Mucosa of descending colon (tissue), 3 donors: ENCODE results near the gene PKHD1. TPM values are rescaled to one million over a fixed set of nuclear protein-coding genes. Genes with fewer than 3 reads are reported as not detected.
A peak's percentile ranks its signal among the peaks of the same experiment; 100 is the strongest.
"Not testable (repeated sequence)": the region's sequence is repeated elsewhere in the genome, so short reads cannot be mapped to it uniquely, and the experiment has no call there.

Source experiments
- ATAC-seq: fragments of 200-7000 bp; cut with Tn5 transposase; one replicate; pipeline ENCODE4 v1.9.1; 2020; ENCODE audit warnings: mild to moderate bottlenecking, moderate library complexity
- DNase-seq, 3 donors: peaks; one replicate each; pipeline ENCODE4 v3.0.0-alpha.2; 2020
- H3K36me3 ChIP-seq: fragments of 200-600 bp; one replicate; pipeline ENCODE4 v1.8.0; 2021; ENCODE audit warnings: low read depth, mild to moderate bottlenecking
- H3K4me1 ChIP-seq: fragments of 200-600 bp; one replicate; pipeline ENCODE4 v1.8.0; 2021; ENCODE audit warnings: low read depth, mild to moderate bottlenecking
- H3K4me3 ChIP-seq: fragments of 200-600 bp; one replicate; pipeline ENCODE4 v1.8.0; 2021; ENCODE audit warnings: mild to moderate bottlenecking
- H3K9me3 ChIP-seq: fragments of 200-600 bp; one replicate; pipeline ENCODE4 v1.8.0; 2021; ENCODE audit warnings: mild to moderate bottlenecking
- intact Hi-C, 2 donors: fragments of 100-400 bp; cut with DNase I in 1 of 2; cut with micrococcal nuclease in 1 of 2; formaldehyde crosslinking; loops; one replicate each; pipeline versions ENCODE4 v1.11.0 to v1.11.1; 2022; cut with DNase I, micrococcal nuclease
- total RNA-seq, 3 donors: library from RNA; stranded (reverse); fragmentation: NEBNext Ultra II Directional in 2 of 3; extraction: Animal tissue kit (Norgen Biotek cat#: 25700) in 2 of 3; gene quantifications; one replicate each; pipeline versions ENCODE4 v1.2.1 to v1.2.4, GENCODE V29; 2021 to 2023
- TF ChIP-seq, protein P1 (sequence below): fragments of 200-600 bp; IDR thresholded peaks from one replicate; pipeline ENCODE4 v1.8.0; 2022; ENCODE audit warnings: antibody characterized with exemption, mild to moderate bottlenecking
- donor health status: DM: no; HTN: no; CAD: no; lungs with moderate emphysema.
- donor health status: DM: no; HTN: no; CAD: no.
- donor health status: DM: no; HTN: yes; CAD: no.

Gene PKHD1
- total RNA-seq, 3 donors from 2014 or later, result 0.12 to 0.22 (median 0.20) TPM

DNA sequence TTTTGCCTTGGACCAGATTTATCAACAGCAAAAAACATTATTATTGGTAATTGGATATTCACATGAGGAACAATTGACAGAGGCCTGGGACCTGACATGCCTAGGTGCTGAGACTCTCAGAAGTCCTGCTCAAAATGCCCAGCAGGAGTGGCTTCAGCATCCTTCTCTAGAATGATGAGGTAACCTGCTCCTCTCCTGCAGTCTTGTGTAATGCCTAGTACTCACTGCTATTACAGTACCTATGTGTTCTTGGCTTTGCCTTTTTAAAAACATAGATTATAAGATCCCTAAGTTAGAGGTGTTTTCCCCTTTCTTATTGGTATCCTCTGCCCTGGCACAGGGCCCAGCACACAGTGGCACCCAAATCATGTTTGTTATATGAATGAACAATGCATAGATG lies 230.9 kb downstream of the PKHD1 start:
- intact Hi-C loops, result loop anchor here (10.0 kb wide), 3 partner anchors 108 to 168 kb away; no protein-coding TSS in a partner anchor
- Histone ChIP-seq H3K4me1 (no peaks in the 10 kb centered on the region), H3K9me3 (no peaks in the 10 kb centered on the region), H3K36me3 (no peaks in the 10 kb centered on the region), H3K4me3 (no peak overlapping the region)
- no peak for DNase-seq
- ATAC-seq, result no peak
- TF ChIP-seq, protein P1, sequence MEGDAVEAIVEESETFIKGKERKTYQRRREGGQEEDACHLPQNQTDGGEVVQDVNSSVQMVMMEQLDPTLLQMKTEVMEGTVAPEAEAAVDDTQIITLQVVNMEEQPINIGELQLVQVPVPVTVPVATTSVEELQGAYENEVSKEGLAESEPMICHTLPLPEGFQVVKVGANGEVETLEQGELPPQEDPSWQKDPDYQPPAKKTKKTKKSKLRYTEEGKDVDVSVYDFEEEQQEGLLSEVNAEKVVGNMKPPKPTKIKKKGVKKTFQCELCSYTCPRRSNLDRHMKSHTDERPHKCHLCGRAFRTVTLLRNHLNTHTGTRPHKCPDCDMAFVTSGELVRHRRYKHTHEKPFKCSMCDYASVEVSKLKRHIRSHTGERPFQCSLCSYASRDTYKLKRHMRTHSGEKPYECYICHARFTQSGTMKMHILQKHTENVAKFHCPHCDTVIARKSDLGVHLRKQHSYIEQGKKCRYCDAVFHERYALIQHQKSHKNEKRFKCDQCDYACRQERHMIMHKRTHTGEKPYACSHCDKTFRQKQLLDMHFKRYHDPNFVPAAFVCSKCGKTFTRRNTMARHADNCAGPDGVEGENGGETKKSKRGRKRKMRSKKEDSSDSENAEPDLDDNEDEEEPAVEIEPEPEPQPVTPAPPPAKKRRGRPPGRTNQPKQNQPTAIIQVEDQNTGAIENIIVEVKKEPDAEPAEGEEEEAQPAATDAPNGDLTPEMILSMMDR, result no peak

DNA sequence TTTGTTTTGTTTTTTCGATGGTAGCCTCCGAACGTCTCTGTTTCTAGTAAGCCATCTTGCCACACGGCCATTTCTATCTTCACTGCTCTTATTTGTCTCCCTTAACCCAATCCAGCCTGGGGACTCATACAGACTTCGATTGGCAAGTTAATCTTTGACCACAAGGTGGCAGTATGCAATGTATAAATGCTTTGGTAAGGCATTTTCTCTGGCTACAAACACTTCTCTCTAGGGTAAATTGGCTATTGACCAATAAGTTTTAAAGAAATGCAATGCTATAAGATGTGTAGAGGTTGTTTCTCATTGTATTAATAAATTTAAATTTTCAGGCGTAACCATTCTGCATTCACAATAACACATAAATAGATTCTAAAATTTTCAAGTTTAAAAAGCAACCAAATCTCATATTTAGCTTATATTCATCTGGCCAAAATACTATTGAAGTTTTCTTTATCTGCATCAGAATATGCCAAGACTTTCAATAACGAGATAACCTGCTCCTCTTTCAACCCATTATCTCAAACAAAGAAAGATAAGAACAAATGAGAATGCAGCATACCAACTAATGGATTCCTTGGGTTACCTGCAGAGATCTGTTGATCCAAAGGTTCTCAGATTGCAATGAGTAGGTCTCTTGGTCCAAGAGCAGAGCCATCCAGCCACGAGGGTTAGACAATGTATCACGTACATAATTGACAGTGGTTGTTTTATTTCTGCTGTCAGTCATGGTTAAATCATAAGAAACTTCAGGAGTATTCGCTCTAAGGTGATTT lies 231.9 kb downstream of the PKHD1 start:
- Histone ChIP-seq H3K4me3 (no peak overlapping the region), H3K36me3 (no peaks in the 10 kb centered on the region), H3K4me1 (no peaks in the 10 kb centered on the region), H3K9me3 (no peaks in the 10 kb centered on the region)
- peak; percentile 64 for ATAC-seq
- peak in 1 of 3 donors; percentile 73 for DNase-seq
- TF ChIP-seq, protein P1, result no peak
- intact Hi-C loops, result loop anchor here (10.0 kb wide), 3 partner anchors 109 to 169 kb away; no protein-coding TSS in a partner anchor

DNA sequence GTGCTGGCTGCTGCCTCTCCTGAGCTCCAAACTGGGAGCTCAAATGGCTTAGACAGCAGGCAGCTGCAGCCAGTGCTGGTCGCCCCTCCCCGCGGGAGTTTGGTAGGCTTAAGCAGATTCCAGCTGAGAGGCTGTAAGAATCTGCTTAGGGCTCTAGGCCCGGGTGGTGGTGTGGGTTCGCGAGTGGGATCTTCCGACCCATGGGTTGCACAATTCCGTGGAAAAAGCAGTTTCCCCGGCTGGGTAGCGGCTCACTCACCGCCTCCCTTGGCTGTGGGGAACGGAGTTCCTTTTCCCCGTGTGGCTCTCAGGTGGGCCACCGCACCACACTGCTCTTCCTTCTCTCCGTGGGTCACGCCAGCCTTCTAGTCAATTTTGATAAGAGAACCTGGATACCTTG lies 232.5 kb downstream of the PKHD1 start:
- Histone ChIP-seq H3K36me3 (no peaks in the 10 kb centered on the region), H3K9me3 (no peaks in the 10 kb centered on the region), H3K4me3 (no peak overlapping the region), H3K4me1 (no peaks in the 10 kb centered on the region)
- DNase-seq, result no peak
- TF ChIP-seq, protein P1, result no peak
- no peak for ATAC-seq
- intact Hi-C loops, result loop anchor here (10.0 kb wide), 3 partner anchors 110 to 170 kb away; no protein-coding TSS in a partner anchor

DNA sequence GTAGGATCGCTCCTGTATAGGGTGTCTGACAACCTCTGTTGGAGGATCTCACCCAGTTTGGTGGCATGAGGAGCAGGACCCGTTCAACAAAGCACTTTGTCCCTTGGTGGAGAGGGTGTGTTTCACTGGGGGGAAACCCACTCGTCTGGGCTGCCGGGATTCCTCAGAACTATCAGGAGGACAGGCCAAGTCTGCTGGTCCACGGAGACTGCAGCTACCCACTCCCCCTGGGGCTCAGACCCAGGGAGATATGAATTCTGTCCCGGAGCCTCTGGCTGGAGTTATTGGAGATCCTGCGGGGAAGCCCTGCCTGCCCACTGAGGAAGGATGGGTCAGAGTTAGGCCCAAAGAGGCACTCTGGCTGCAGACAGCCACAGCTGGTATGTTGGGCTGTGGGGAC lies 233.1 kb downstream of the PKHD1 start:
- Histone ChIP-seq H3K36me3 (no peaks in the 10 kb centered on the region), H3K9me3 (no peaks in the 10 kb centered on the region), H3K4me3 (no peak overlapping the region), H3K4me1 (no peaks in the 10 kb centered on the region)
- TF ChIP-seq, protein P1, result no peak
- no peak for DNase-seq
- ATAC-seq, result no peak
- intact Hi-C loops, result loop anchor here (10.0 kb wide), 3 partner anchors 110 to 170 kb away; no protein-coding TSS in a partner anchor

- H3K36me3 ChIP-seq, H3K4me1 ChIP-seq, H3K4me3 ChIP-seq, DNase-seq, ATAC-seq, H3K9me3 ChIP-seq: not testable (repeated sequence)
- intact Hi-C loops, result loop anchor here (10.0 kb wide), 3 partner anchors 112 to 172 kb away; no protein-coding TSS in a partner anchor
These were observed 234.3 kb downstream of the PKHD1 start for GRCh38 chr6:51853109-51853508.

- TF ChIP-seq, protein P1, result no peak
- ATAC-seq (no peak), DNase-seq (no peak)
- intact Hi-C loops, result no loop called here
- Histone ChIP-seq H3K9me3 (no peaks in the 10 kb centered on the region), H3K36me3 (no peaks in the 10 kb centered on the region), H3K4me1 (no peaks in the 10 kb centered on the region), H3K4me3 (no peak overlapping the region)
These were observed 240.9 kb downstream of the PKHD1 start for GRCh38 chr6:51846531-51846930.
